GM18951 (cell line): ENCODE results near the gene SELENOH.

Experiments
- POLR2A ChIP-seq: IDR thresholded peaks from 4 replicates; pipeline ENCODE4 v1.6.1; 2011; ENCODE audit warnings: mild to moderate bottlenecking; ENCODE audit not compliant: insufficient read length, insufficient read depth; ENCODE audit errors: extremely low read depth
- in situ Hi-C: fragments of 300-500 bp; cut with MboI; formaldehyde crosslinking; loops from one replicate; pipeline ENCODE4 v1.12.0; 2022; ENCODE audit warnings: low sequenced_read_pairs, mixed read lengths, inconsistent platforms; ENCODE audit not compliant: unreplicated experiment

Gene SELENOH

DNA sequence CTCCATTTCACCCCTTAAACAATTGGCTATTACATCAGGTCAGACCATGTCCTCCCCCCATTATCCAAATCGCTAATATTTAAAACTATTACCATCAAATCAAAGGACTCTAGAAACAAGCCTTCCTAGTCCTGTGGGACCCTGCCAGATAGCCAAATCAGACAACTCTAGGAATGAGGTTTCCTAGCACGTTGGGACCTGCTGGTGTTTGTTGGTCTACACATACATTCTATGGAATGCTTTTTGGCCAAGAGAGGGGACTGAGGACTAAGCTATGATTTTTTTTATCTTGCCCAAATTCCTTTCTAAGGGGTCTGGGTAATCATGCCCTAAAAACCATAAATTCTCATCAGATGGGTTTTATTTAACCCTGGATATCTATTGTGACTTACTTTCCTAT lies 14.1 kb upstream of the SELENOH start:
- in situ Hi-C loops = no loop called here
- no peak for TF ChIP-seq POLR2A

DNA sequence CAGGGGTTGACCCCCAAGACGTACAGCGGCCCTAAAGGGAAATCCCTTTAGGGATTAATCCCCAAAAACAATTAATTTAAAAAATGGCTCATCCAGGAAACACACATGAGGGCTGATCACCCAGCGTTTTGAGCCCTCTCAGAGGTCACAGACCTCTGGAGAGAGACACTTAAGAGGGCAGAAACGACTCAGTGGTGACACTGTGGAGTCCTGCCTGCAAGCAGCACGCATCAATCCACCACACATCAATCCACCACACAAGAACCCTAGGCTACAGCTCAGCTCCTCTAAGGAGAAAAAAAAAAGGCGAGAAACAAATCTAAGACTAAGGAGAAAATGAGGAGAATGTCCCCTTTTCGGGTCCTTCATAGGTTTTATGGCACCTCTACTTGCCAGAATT lies 12.5 kb upstream of the SELENOH start:
- no peak for TF ChIP-seq POLR2A
- in situ Hi-C loops = no loop called here

DNA sequence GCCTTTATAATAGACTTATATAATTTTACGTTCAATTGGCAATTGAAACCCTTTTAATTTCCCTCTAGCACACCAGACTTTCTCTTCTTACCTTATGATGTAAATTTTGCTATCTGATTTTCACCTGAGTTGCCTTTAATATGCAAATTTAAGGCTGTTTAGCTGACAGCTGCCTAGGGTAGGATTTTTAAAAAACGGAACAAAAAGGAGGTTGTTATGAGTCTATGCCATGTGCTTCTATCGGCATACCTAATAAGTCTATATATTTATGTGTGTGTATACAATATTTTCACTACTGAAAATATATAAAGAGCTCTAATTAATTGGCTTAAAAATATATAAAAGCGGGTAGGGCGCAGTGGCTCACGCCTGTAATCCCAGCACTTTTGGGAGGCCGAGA lies 11.8 kb upstream of the SELENOH start:
- TF ChIP-seq POLR2A = no peak

DNA sequence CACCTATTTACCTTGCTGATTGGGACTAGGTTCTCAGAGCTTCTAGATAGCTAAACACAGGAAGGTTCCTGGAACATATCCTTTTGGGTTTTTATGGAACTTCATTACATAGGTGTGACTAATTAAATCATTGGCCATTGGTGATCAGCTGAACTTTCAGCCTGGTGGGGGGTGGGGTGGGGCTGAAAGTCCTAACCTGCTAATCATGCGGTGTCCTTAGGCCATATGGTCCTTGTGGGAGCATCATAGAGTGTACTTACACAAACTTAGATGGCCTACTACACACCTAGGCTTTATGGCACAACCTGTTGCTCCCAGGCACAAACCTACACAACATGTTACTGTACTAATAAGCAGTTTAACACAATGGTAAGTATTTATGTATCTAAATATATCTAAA lies 8.6 kb upstream of the SELENOH start:
- TF ChIP-seq POLR2A = no peak
- in situ Hi-C loops = no loop called here

More for the DNA sequence above, 11.8 kb upstream of the SELENOH start:
- in situ Hi-C loops = no loop called here

DNA sequence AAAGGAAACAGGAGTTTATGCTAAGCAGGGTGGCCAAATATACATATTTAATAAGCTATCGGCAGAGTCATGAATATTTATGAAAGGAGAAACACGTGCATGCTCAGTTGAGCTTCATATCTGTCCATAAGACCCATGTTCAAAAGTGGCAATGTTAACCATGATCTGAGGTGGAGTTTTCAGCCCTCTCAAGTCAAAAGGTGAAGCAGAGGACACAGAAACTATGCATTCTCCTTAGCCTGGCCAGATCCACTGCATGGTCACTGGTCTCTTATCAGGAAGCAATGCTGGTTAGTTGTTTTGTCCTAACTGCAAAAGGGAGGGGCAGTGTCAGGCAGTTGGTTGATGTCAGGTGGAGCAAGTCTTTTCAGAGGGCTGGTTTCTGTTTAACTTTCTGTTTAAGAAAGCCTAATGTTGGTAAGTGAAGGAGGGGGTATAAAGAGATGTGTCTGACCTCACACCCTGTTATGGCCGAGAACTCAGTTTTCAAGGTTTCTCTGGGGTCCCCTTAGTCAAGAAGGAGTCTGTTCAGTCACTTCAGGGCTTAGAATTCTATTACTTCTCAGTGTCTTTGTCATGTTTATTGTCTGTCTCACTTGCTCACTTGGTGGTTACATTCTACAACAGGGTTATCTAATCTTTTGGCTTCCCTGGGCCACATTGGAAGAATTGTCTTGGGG lies 5.5 kb upstream of the SELENOH start:
- in situ Hi-C loops = no loop called here
- no peak for TF ChIP-seq POLR2A

DNA sequence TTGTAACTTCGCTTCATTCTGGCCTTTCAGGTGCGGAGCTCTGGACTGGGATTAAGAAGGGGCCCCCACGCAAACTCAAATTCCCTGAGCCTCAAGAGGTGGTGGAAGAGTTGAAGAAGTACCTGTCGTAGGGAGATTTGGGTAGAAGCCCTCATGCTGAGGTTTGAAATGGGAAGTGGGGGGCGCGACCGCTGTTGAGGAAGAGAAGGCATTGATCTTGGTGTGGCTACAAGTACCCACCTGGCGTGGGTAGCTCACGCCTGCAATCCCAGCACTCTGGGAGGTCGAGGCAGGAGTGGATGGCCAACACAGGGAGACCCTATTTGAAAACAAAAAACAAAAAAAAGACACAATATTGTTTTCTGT lies 779 bp downstream of the SELENOH start:
- no peak for TF ChIP-seq POLR2A

DNA sequence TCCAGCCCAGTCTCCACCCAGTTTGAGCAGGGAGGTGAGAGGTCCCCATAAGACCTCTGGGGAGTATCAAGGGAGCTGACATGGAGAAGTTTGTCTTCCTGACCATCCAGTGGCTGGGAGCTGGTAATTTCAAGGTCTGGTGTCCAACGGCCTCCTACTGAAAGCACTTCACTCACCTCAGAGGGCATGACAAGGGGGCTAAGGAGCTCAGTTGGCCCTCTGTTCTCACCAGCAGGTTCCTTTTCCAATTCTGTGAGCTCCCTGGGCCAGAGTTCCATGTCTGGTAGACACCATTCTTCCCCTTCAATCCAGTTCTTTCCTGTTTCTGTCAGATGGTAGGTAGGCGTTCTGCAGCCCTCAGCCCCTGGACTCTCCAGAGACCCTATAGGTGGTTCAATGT lies 3.1 kb downstream of the SELENOH start:
- in situ Hi-C loops = no loop called here
- peak; percentile 24 for TF ChIP-seq POLR2A

More for the DNA sequence above, 779 bp downstream of the SELENOH start:
- in situ Hi-C loops = no loop called here

DNA sequence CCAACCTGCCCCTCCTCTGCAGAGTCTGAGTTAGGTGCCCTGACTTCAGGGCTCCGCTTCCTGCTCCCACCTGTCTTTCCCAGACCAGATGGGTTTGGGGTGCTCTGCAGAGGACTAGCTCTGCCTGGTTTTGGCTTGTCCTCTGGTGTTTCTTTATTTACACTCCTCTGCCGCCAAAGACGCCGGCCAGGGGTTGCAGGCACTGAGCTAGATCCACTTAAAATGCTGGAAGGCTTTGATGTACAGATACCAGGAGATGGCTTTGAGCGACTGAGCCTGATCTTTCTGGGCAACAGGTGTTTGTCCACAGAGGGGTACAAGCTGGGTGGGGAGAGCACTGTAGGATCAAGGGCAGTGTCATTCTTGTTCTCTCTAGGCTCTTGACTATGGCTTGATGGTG lies 3.9 kb downstream of the SELENOH start:
- in situ Hi-C loops = no loop called here
- no peak for TF ChIP-seq POLR2A

DNA sequence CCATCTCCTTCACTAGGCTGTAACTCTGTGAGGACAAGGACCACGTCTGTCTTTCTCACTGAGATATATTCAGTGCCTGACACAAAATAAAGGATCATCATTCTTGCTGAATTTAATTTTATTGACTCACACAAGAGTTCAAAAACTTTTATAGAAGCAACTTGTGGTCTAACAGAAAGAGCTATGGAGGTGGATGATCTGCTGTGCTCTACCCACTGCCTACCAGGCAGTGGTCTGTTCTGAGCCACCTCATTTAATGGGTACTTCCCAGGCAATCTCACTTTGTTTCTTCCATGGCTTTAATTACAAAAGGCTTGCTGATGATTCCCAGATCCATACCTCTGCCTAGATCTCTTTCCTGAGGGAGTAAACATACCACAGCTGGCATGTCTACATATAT lies 5.6 kb downstream of the SELENOH start:
- TF ChIP-seq POLR2A = no peak
- in situ Hi-C loops = no loop called here

DNA sequence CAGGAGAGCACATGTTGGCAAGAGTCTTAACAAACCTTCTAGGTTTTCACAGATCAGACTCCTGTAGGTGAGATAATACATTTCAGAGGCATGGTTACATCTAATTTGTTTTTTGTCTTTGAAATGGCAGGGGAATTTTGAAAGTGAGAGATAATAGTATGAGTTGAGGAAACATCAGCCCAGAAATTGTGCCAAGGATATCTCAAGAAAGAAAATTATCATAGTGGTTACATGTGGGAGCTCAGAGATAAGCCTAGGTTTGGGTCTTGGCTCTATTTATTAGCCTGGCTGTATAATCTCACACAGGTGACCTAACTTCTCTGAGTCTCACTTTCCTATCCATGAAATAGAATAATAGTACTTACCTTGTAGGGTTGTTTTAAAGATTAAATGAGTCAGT lies 9.9 kb downstream of the SELENOH start:
- in situ Hi-C loops = loop anchor here (25.0 kb wide), 1 partner anchor 1361 kb away; the partner anchor contains the start of gene FAM111B
- no peak for TF ChIP-seq POLR2A

DNA sequence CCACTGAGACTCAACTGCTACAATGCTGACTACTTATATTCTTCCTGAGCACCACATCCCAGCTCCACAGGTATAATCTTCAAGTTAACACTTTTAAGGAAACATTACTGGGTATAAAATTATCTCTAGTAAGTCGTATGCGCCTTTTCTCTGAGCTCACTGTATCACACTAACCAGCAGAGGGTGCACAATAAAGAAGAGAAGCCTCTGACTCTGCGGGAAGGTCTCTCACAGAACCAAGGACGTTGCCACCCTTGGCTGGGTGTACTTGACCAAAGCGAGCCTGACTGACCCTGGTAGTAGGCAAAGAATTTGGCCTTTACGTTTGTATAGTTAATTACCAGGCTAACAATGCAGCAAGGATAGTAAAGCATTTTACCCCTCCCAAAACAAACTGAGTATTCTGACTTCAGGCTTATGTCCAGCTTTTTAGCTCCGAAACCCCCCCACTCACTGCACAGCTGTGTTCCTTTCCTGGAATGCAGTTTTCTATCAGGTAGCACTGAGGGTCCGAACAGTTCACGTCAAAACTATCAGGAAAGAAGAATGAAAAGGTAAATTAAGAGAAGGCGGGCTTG lies 10.5 kb downstream of the SELENOH start, which contains the start of gene BTBD18:
BTBD18 (minus strand) TSS at position 144 of the 578 bp plus-strand sequence. CDS start 631 bp downstream, outside the sequence.
- no peak for TF ChIP-seq POLR2A
- in situ Hi-C loops = loop anchor here (25.0 kb wide), 1 partner anchor 1361 kb away; the partner anchor contains the start of gene FAM111B

DNA sequence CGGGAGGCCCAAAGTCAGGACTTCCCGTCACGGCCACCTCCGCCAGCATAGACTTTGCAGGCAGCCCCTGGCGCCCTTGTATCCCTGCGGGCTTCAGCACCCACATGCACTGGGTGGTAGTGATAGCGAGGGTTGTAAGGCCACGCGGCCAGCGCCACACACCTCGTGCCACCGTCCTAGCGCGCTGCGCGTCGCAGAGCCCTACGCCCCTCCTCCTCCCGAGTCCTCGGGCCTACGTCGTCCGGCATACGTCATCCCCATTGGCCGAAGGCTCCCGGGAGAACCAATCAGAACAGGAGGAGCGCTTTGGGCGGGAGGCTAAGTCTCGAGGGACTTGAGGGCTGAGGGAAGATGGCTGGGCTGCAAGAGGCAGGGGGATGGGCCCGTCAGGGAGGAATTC lies 11.7 kb downstream of the SELENOH start:
- in situ Hi-C loops = loop anchor here (25.0 kb wide), 1 partner anchor 1359 kb away; the partner anchor contains the start of gene FAM111B
- no peak for TF ChIP-seq POLR2A

DNA sequence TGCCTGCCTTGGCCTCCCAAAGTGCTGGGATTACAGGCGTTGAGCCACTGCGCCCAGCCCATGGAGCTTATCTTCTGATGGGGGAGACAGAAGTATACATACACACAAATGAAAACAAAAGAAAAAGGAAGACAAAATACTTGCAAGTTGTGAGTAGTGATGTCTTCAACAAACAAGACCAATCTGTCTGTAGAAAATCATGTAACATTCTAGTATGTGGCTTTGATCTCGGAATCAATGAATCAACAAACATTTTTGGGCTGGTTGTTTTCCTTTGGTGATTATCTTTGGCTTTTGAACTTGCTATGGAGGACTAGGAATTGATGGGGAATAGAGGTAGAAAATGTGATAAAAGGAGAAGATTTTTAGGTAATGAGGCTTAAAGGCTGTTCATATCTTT lies 16.9 kb downstream of the SELENOH start:
- no peak for TF ChIP-seq POLR2A
- in situ Hi-C loops = loop anchor here (25.0 kb wide), 1 partner anchor 1354 kb away; the partner anchor contains the start of gene FAM111B
